Keratinocyte (primary cell): ENCODE results near the gene DNMT3A. TPM values are rescaled to one million over a fixed set of nuclear protein-coding genes. Genes with fewer than 3 reads are reported as not detected.

Source experiments
- DNase-seq: peaks from one replicate; pipeline ENCODE4 v3.0.0-alpha.2; 2011; ENCODE audit warnings: low read depth, missing footprints, low spot score
- FAIRE-seq: peaks from 2 replicates; lab custom pipeline; 2011; peaks lifted over from hg19 to GRCh38; lab: Jason Lieb, UNC
- H2AFZ ChIP-seq: 2 replicates; pipeline ENCODE4 v1.6.0; 2012; ENCODE audit warnings: low read length, control low read depth, inconsistent platforms; ENCODE audit not compliant: control insufficient read depth
- H3K27ac ChIP-seq: 2 replicates; pipeline ENCODE4 v1.5.1; 2011; ENCODE audit warnings: low read length; ENCODE audit not compliant: control insufficient read depth, insufficient read depth
- H3K27me3 ChIP-seq: 3 replicates; pipeline ENCODE4 v1.6.0; 2011; ENCODE audit warnings: low read length; ENCODE audit not compliant: control insufficient read depth, insufficient read depth; ENCODE audit errors: extremely low read depth
- H3K36me3 ChIP-seq, 2 experiments: 2 replicates in 1 of 2; 3 replicates in 1 of 2; pipeline ENCODE4 v1.5.1; 2011; ENCODE audit warnings: low read length in 2 of 2, mild to moderate bottlenecking in 1 of 2; ENCODE audit not compliant: control insufficient read depth in 2 of 2, insufficient read depth in 2 of 2; ENCODE audit errors: extremely low read depth in 1 of 2
- H3K4me1 ChIP-seq: 3 replicates; pipeline ENCODE4 v1.5.1; 2011; ENCODE audit warnings: low read length; ENCODE audit not compliant: control insufficient read depth, insufficient read depth; ENCODE audit errors: extremely low read depth
- H3K4me2 ChIP-seq: 3 replicates; pipeline ENCODE4 v1.6.0; 2011; ENCODE audit warnings: low read depth, low read length; ENCODE audit not compliant: control insufficient read depth, insufficient read depth; ENCODE audit errors: extremely low read depth
- H3K4me3 ChIP-seq, 3 experiments: fragments of 200-600 bp in 1 of 3; sonication (generic) in 1 of 3; 2 replicates in 2 of 3; 3 replicates in 1 of 3; pipeline ENCODE4 v1.5.1; 2011 to 2016; ENCODE audit warnings: low read length in 3 of 3, mild to moderate bottlenecking in 3 of 3, control low read depth in 2 of 3, inconsistent platforms in 1 of 3, low read depth in 1 of 3, mixed read lengths in 1 of 3, mixed run types in 1 of 3, moderate library complexity in 1 of 3; ENCODE audit not compliant: control insufficient read depth in 2 of 3, insufficient read depth in 2 of 3; ENCODE audit errors: extremely low read depth in 1 of 3
- H3K79me2 ChIP-seq: 2 replicates; pipeline ENCODE4 v1.6.0; 2012; ENCODE audit warnings: low read length; ENCODE audit not compliant: control insufficient read depth, insufficient read depth
- H3K9ac ChIP-seq: 3 replicates; pipeline ENCODE4 v1.6.0; 2011; ENCODE audit warnings: low read length; ENCODE audit not compliant: control insufficient read depth, insufficient read depth; ENCODE audit errors: extremely low read depth
- H3K9me1 ChIP-seq: 3 replicates; pipeline ENCODE4 v1.6.0; 2011; ENCODE audit warnings: low read length; ENCODE audit not compliant: control insufficient read depth, insufficient read depth; ENCODE audit errors: extremely low read depth
- H3K9me3 ChIP-seq: 2 replicates; pipeline ENCODE4 v1.5.1; 2012; ENCODE audit warnings: low read depth, low read length; ENCODE audit not compliant: control insufficient read depth
- H4K20me1 ChIP-seq: 3 replicates; pipeline ENCODE4 v1.6.0; 2011; ENCODE audit warnings: low read length; ENCODE audit not compliant: control insufficient read depth, insufficient read depth; ENCODE audit errors: extremely low read depth
- CTCF ChIP-seq, 3 experiments: IDR thresholded peaks in 1 of 3; conservative IDR thresholded peaks in 1 of 3; optimal IDR thresholded peaks in 1 of 3; 2 replicates in 2 of 3; 3 replicates in 1 of 3; pipeline versions ENCODE3 to v1.5.1; 2011; ENCODE audit warnings: low read length in 3 of 3, mild to moderate bottlenecking in 3 of 3, moderate library complexity in 2 of 3, control low read depth in 1 of 3, inconsistent platforms in 1 of 3; ENCODE audit not compliant: insufficient read depth in 2 of 3; ENCODE audit errors: extremely low read depth in 1 of 3
- EZH2 ChIP-seq: IDR thresholded peaks from one replicate; pipeline ENCODE4 v1.6.1; 2012; ENCODE audit warnings: inconsistent platforms, mild to moderate bottlenecking, low read length, moderate library complexity
- dilution Hi-C: fragments of 300-500 bp; cut with MboI; formaldehyde crosslinking; loops from one replicate; pipeline ENCODE4 v1.7.0; 2020; ENCODE audit warnings: low sequenced_read_pairs; ENCODE audit not compliant: extremely low pct_ligation_motif_present
- polyA plus RNA-seq, 5 experiments: library from polyadenylated mRNA; depleted of rRNA in 3 of 5; stranded (reverse) in 3 of 5; stranded (forward) in 1 of 5; unstranded in 1 of 5; fragments of >200 nt; gene quantifications; 1 replicate in 1 of 5; 2 replicates in 3 of 5; 3 replicates in 1 of 5; pipeline versions ENCODE4 v1.2.1 to v1.2.3, GENCODE V29; 2011 to 2012; ENCODE audit warnings: missing spikeins in 2 of 5, low read depth in 1 of 5, low replicate concordance in 1 of 5

Gene DNMT3A
- polyA plus RNA-seq, 1 donor (not counting 4 experiments of a cell fraction or from before 2014, with no cell fraction given), result 1.5 TPM

DNA sequence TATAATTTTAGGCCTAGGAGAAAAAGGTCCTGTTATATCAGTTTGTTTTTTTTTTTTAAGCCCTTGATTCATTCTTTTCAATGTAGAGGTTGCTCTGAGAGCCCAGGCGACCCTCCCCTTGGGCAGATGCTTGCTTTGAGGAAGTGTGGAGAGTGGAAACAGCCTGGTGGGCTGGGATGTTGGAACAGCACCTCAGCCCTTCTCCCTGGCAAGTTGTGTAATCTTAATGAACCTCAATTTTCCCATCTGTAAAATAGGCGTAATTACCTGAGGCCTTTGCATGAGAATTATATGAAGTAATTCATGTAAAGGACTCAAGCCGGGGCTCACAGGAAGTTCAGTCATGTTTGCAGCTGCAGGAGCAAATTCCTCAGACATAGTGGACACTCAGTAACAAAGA is 123.6 kb downstream of the DNMT3A start:
- FAIRE-seq (no peak), DNase-seq (no peak)
- Histone ChIP-seq H3K9me3 (no peaks in the 10 kb centered on the region), H2AFZ (no peak overlapping the region), H3K4me3 (no peak overlapping the region), H3K36me3 (no peaks in the 10 kb centered on the region), H3K27me3 (no peaks in the 10 kb centered on the region), H3K9ac (no peak overlapping the region), H3K79me2 (no peaks in the 10 kb centered on the region), H4K20me1 (no peaks in the 10 kb centered on the region), H3K4me2 (no peak overlapping the region), H3K9me1 (no peaks in the 10 kb centered on the region), H3K4me1 (no peaks in the 10 kb centered on the region), H3K27ac (no peak overlapping the region)
- dilution Hi-C loops, result no loop called here
- TF ChIP-seq EZH2, result no peak

- H3K27ac ChIP-seq, result no peak overlapping the region
- FAIRE-seq (no peak), DNase-seq (peak; percentile 7)
These were observed 125.6 kb downstream of the DNMT3A start for GRCh38 chr2:25215948-25216679.

GRCh38 chr2:25215232-25215631 is 126.5 kb downstream of the DNMT3A start:
- TF ChIP-seq CTCF (optimal IDR thresholded peaks at IDR 0.05 in 1 of 3, IDR thresholded peaks at IDR 0.05 in 1 of 3, conservative IDR thresholded peaks at IDR 0.05 in 1 of 3; ENCODE audit: extremely low read depth in 1 of 3, insufficient read depth in 2 of 3, low read length in 3 of 3) (no peak), EZH2 (no peak)
- no peak overlapping the region for H3K9ac ChIP-seq
- H3K79me2 ChIP-seq, result no peaks in the 10 kb centered on the region
- no peak overlapping the region for H3K4me3 ChIP-seq
- H3K9me1 ChIP-seq, result no peaks in the 10 kb centered on the region
- no peak overlapping the region for H3K27ac ChIP-seq
- DNase-seq, result no peak
- H2AFZ ChIP-seq, result no peak overlapping the region
- H3K36me3 ChIP-seq, result no peaks in the 10 kb centered on the region
- dilution Hi-C loops, result no loop called here
- no peaks in the 10 kb centered on the region for H3K9me3 ChIP-seq
- H3K4me1 ChIP-seq, result no peaks in the 10 kb centered on the region
- FAIRE-seq, result no peak
- no peak overlapping the region for H3K4me2 ChIP-seq
- H4K20me1 ChIP-seq, result no peaks in the 10 kb centered on the region
- no peaks in the 10 kb centered on the region for H3K27me3 ChIP-seq

More at GRCh38 chr2:25215948-25216679, 125.6 kb downstream of the DNMT3A start:
- Histone ChIP-seq H3K36me3 (no peaks in the 10 kb centered on the region), H3K9me3 (no peaks in the 10 kb centered on the region), H4K20me1 (no peaks in the 10 kb centered on the region), H3K4me3 (peak overlapping the region; percentile 23 to 62 (median 54)), H2AFZ (peak overlapping the region; percentile 68), H3K4me1 (no peaks in the 10 kb centered on the region), H3K9me1 (no peaks in the 10 kb centered on the region), H3K4me2 (peak overlapping the region; percentile 73), H3K27me3 (no peaks in the 10 kb centered on the region), H3K79me2 (no peaks in the 10 kb centered on the region), H3K9ac (no peak overlapping the region)
- dilution Hi-C loops, result no loop called here
- no peak for TF ChIP-seq EZH2
